PC-3 (cell line): Measurements from ENCODE around the gene CEBPE. TPM values are rescaled to one million over a fixed set of nuclear protein-coding genes. Genes with fewer than 3 reads are reported as not detected.

Source experiments
- ATAC-seq: fragments of 200-7000 bp; cut with Tn5 transposase; 2 replicates; pipeline ENCODE4 v1.9.1; 2020; ENCODE audit warnings: mild to moderate bottlenecking, moderate library complexity
- BruUV-seq: library from RNA; stranded (reverse); fragments of 400-500 nt; replicated peaks from 2 replicates; lab custom pipeline; 2021; lab: Mats Ljungman, UMichigan
- CTCF ChIA-PET: fragments of 300-600 bp; sonication (Branson Sonifier 250); formaldehyde crosslinking; loops from one replicate; lab custom pipeline; 2022; ENCODE audit warnings: antibody characterized with exemption; lab: Charles Lee
- POLR2A ChIA-PET: fragments of 300-600 bp; sonication (Branson Sonifier 250); formaldehyde crosslinking; loops from one replicate; lab custom pipeline; 2022; ENCODE audit warnings: antibody characterized with exemption; ENCODE audit not compliant: unreplicated experiment; lab: Charles Lee
- DNase-seq: peaks from one replicate; pipeline ENCODE4 v3.0.0-alpha.2; 2015
- H2AFZ ChIP-seq: fragments of 300-600 bp; sonication (generic); 2 replicates; pipeline ENCODE4 v1.6.0; 2016; ENCODE audit warnings: antibody characterized with exemption, low read length
- H3F3A ChIP-seq: fragments of 300-600 bp; sonication (generic); one replicate; pipeline ENCODE4 v1.6.0; 2017; ENCODE audit warnings: antibody characterized with exemption, low read length, control low read depth, mild to moderate bottlenecking; ENCODE audit not compliant: unreplicated experiment
- H3K27ac ChIP-seq: fragments of 300-600 bp; sonication (generic); 2 replicates; pipeline ENCODE4 v1.5.1; 2016; ENCODE audit warnings: mild to moderate bottlenecking, low read length
- H3K27me3 ChIP-seq: fragments of 300-600 bp; sonication (generic); 2 replicates; pipeline ENCODE4 v1.6.1; 2016; ENCODE audit warnings: low read length, mixed read lengths
- H3K36me3 ChIP-seq: fragments of 300-600 bp; sonication (generic); 2 replicates; pipeline ENCODE4 v1.6.1; 2016; ENCODE audit warnings: low read depth, mixed run types, low read length, mixed read lengths
- H3K4me1 ChIP-seq: fragments of 300-600 bp; sonication (generic); 2 replicates; pipeline ENCODE4 v1.5.1; 2016; ENCODE audit warnings: low read length; ENCODE audit not compliant: insufficient read depth
- H3K4me2 ChIP-seq: fragments of 300-600 bp; sonication (generic); 2 replicates; pipeline ENCODE4 v1.6.0; 2016; ENCODE audit warnings: low read length
- H3K4me3 ChIP-seq: fragments of 300-600 bp; sonication (generic); 2 replicates; pipeline ENCODE4 v1.5.1; 2016; ENCODE audit warnings: mild to moderate bottlenecking, low read length, mixed read lengths
- H3K79me2 ChIP-seq: fragments of 300-600 bp; sonication (generic); 2 replicates; pipeline ENCODE4 v1.6.1; 2017; ENCODE audit warnings: low read length, mixed read lengths
- H3K9ac ChIP-seq: fragments of 300-600 bp; sonication (generic); 2 replicates; pipeline ENCODE4 v1.6.0; 2016; ENCODE audit warnings: mild to moderate bottlenecking, low read length
- H3K9me2 ChIP-seq: fragments of 300-600 bp; sonication (generic); replicated peaks from 2 replicates; pipeline ENCODE4 v1.6.1; 2016; ENCODE audit warnings: mixed run types, low read length, mixed read lengths
- H3K9me3 ChIP-seq: fragments of 300-600 bp; sonication (generic); 2 replicates; pipeline ENCODE4 v1.6.1; 2016; ENCODE audit warnings: low read length, mixed read lengths
- H4K20me1 ChIP-seq: fragments of 300-600 bp; sonication (generic); 2 replicates; pipeline ENCODE4 v1.6.1; 2016; ENCODE audit warnings: low read length, mixed read lengths
- CTCF ChIP-seq: fragments of 300-600 bp; sonication (generic); conservative IDR thresholded peaks from 2 replicates; pipeline ENCODE4 v1.5.1; 2017; ENCODE audit warnings: antibody characterized with exemption, low read depth, mild to moderate bottlenecking, low read length
- EZH2 ChIP-seq: fragments of 300-600 bp; sonication (generic); IDR thresholded peaks from one replicate; pipeline ENCODE4 v1.6.1; 2017; ENCODE audit warnings: antibody characterized with exemption, mild to moderate bottlenecking, low read length; ENCODE audit not compliant: unreplicated experiment
- EZH2phosphoT487 ChIP-seq: fragments of 300-600 bp; sonication (generic); IDR thresholded peaks from 2 replicates; pipeline ENCODE4 v1.6.1; 2018; ENCODE audit warnings: mild to moderate bottlenecking, antibody characterized with exemption, low read length, borderline replicate concordance
- intact Hi-C: fragments of 100-400 bp; cut with micrococcal nuclease; formaldehyde crosslinking; loops from 2 replicates; pipeline ENCODE4 v1.9.0; 2023
- total RNA-seq: library from RNA; depleted of rRNA; stranded (reverse); fragments of >200 nt; gene quantifications from 2 replicates; pipeline ENCODE4 v1.2.3, GENCODE V29; 2014

CEBPE gene
- total RNA-seq, 1 experiment from 2014 or later, result not detected

DNA sequence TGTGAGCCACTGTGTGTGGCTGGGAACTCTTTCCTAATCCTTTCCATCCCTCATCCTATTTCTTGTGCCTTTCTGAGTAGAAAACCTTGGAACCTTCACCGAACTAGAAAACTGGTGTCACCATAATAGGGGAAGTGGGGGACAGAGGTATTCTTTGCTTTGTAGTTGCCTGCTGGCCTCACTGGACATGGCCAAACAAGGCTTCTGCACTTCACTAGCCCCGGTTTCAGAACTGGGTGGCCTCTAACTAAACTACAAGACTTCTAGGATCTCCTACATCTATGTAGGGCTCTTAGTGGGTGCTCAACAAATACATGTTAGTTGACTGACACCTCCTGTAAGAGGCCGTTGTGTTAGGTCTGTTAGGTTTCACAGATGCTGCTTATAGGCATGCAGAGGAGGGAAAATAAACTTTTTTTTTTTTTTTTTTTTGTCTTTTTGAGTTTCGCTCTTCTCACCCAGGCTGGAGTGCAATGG lies 13.7 kb downstream of the CEBPE start:
- Histone ChIP-seq H3K9ac (no peak overlapping the region), H3K27me3 (peaks cover 4% of the 10 kb centered on the region; the same call in 1 of the 2 replicates), H2AFZ (no peak overlapping the region), H3K9me2 (no peaks in the 10 kb centered on the region), H3K4me1 (no peaks in the 10 kb centered on the region), H3K4me3 (no peak overlapping the region), H3K27ac (no peak overlapping the region), H3K4me2 (no peak overlapping the region), H3K79me2 (no peaks in the 10 kb centered on the region), H3K9me3 (no peaks in the 10 kb centered on the region), H3F3A (no peaks in the 10 kb centered on the region), H4K20me1 (no peaks in the 10 kb centered on the region), H3K36me3 (no peaks in the 10 kb centered on the region)
- no TSS peak for BruUV-seq
- no peak for TF ChIP-seq EZH2
- ATAC-seq (no peak), DNase-seq (no peak)
- CTCF ChIA-PET, result no interaction called here
- POLR2A ChIA-PET, result no interaction called here
- intact Hi-C loops, result loop anchor here (5.0 kb wide), 1 partner anchor 118 kb away; no protein-coding TSS in a partner anchor

DNA sequence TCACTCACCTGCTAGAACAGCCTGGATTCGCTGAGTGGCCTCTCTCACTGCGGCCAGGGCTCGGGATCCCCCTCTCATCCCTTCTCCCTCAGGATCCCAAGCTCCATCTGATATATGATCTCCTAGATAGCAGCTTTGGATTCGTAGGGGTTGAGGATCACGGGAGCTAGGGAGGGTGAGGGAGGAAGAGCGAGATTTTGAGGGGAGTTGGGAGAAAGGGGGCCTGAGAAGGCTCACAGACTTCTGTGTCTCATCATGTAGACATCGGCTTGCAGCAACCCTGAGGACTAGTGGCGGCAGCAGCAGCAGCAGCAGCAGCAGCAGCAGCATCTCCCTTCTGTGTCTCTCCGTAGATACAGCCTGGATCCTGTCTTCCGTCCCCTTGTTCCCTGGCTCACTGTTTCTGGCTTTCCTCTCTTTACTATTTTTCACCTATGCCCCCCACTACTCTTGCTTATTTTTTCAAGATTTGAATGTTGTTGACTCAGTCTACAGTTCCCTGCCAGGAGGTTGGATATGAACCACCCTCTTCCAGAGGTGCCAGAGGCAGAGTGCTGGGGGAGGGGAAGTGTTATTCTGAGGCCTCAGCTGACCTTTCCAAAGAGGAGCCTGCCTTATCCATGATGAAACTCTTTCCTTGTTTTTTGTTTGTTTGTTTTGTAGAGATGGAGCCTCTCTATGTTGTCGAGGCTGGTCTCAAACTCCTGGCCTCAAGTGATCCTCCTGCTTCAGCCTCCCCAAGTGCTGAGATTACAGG lies 14.3 kb downstream of the CEBPE start, which contains the start of gene CIROP:
CIROP (minus strand) TSS at position 399 of the 757 bp plus-strand sequence; CDS start at position 330, 69 bp downstream.
- H3K79me2 ChIP-seq, result no peaks in the 10 kb centered on the region
- ATAC-seq (no peak), DNase-seq (no peak)
- CTCF ChIA-PET, result no interaction called here
- no peak within 1 kb of the TSS for H3K4me2 ChIP-seq
- H3K27me3 ChIP-seq, result no peaks in the 10 kb centered on the region
- H4K20me1 ChIP-seq, result no peaks in the 10 kb centered on the region
- H2AFZ ChIP-seq, result no peak within 1 kb of the TSS
- H3K4me3 ChIP-seq, result no peak within 1 kb of the TSS
- intact Hi-C loops, result loop anchor here (5.0 kb wide), 1 partner anchor 117 kb away; no protein-coding TSS in a partner anchor
- no peak within 1 kb of the TSS for H3K27ac ChIP-seq
- TF ChIP-seq EZH2, result no peak
- TF ChIP-seq EZH2phosphoT487, result no peak
- TF ChIP-seq CTCF, result no peak
- no peaks in the 10 kb centered on the region for H3K9me3 ChIP-seq
- POLR2A ChIA-PET, result no interaction called here
- H3K36me3 ChIP-seq, result no peaks in the 10 kb centered on the region
- H3K9ac ChIP-seq, result no peak within 1 kb of the TSS
- no peaks in the 10 kb centered on the region for H3K4me1 ChIP-seq
- BruUV-seq, result no TSS peak
- no peaks in the 10 kb centered on the region for H3K9me2 ChIP-seq
- no peaks in the 10 kb centered on the region for H3F3A ChIP-seq

GRCh38 chr14:23104070-23104590 lies 14.9 kb downstream of the CEBPE start:
- H3K4me2 ChIP-seq, result no peak overlapping the region
- no peaks in the 10 kb centered on the region for H3K9me3 ChIP-seq
- H3K4me1 ChIP-seq, result no peaks in the 10 kb centered on the region
- DNase-seq, result no peak
- intact Hi-C loops, result no loop called here
- no peak overlapping the region for H3K27ac ChIP-seq
- H3K9ac ChIP-seq, result no peak overlapping the region
- no peaks in the 10 kb centered on the region for H3K79me2 ChIP-seq
- no TSS peak for BruUV-seq
- no peaks in the 10 kb centered on the region for H3F3A ChIP-seq
- no peaks in the 10 kb centered on the region for H3K9me2 ChIP-seq
- ChIA-PET POLR2A (no interaction called here), CTCF (no interaction called here)
- ATAC-seq, result no peak
- TF ChIP-seq CTCF (no peak), EZH2 (no peak), EZH2phosphoT487 (no peak)
- no peaks in the 10 kb centered on the region for H3K27me3 ChIP-seq
- H3K4me3 ChIP-seq, result no peak overlapping the region
- no peaks in the 10 kb centered on the region for H3K36me3 ChIP-seq
- H4K20me1 ChIP-seq, result no peaks in the 10 kb centered on the region
- no peak overlapping the region for H2AFZ ChIP-seq
